IMR-90 (cell line): ENCODE data around the gene SPATA13. TPM values are rescaled to one million over a fixed set of nuclear protein-coding genes. Genes with fewer than 3 reads are reported as not detected.

Experiments used
- ATAC-seq: fragments of 200-7000 bp; cut with Tn5 transposase; 2 replicates; pipeline ENCODE4 v1.9.1; 2020; ENCODE audit warnings: low read depth, mild to moderate bottlenecking, moderate library complexity
- BruUV-seq: library from RNA; stranded (reverse); fragments of 400-500 nt; replicated peaks from 2 replicates; lab custom pipeline; 2021; lab: Mats Ljungman, UMichigan
- CTCF ChIA-PET: fragments of 300-600 bp; formaldehyde crosslinking; extraction: SDS; loops from one replicate; lab custom pipeline; 2021; ENCODE audit warnings: antibody characterized with exemption; lab: Yijun Ruan, JAX
- POLR2A ChIA-PET: fragments of 300-600 bp; sonication (Branson Sonifier 250); formaldehyde crosslinking; loops from one replicate; lab custom pipeline; 2022; ENCODE audit warnings: antibody characterized with exemption; ENCODE audit not compliant: unreplicated experiment; lab: Charles Lee
- DNase-seq: peaks from one replicate; pipeline ENCODE4 v3.0.0; 2013
- H2AFZ ChIP-seq: replicated peaks from 2 replicates; pipeline ENCODE3; 2013; ENCODE audit warnings: low read length, mild to moderate bottlenecking; ENCODE audit not compliant: poor library complexity
- H2AK5ac ChIP-seq: 2 replicates; pipeline ENCODE4 v1.6.1; 2013; ENCODE audit warnings: low read depth, low read length, inconsistent platforms
- H2AK9ac ChIP-seq: replicated peaks from 2 replicates; pipeline ENCODE3; 2013; ENCODE audit warnings: mild to moderate bottlenecking, low read depth, low read length, moderate library complexity; ENCODE audit not compliant: poor library complexity
- H2BK120ac ChIP-seq: 2 replicates; pipeline ENCODE4 v1.6.1; 2013; ENCODE audit warnings: low read depth, low read length, inconsistent platforms
- H2BK15ac ChIP-seq: 3 replicates; pipeline ENCODE4 v1.6.1; 2013; ENCODE audit warnings: low read depth, low read length, inconsistent platforms
- H2BK20ac ChIP-seq: 2 replicates; pipeline ENCODE4 v1.6.1; 2013; ENCODE audit warnings: low read depth, mild to moderate bottlenecking, inconsistent platforms, low read length, moderate library complexity
- H2BK5ac ChIP-seq: 2 replicates; pipeline ENCODE4 v1.6.1; 2013; ENCODE audit warnings: mild to moderate bottlenecking, low read depth, low read length, inconsistent platforms; ENCODE audit not compliant: poor library complexity, severe bottlenecking
- H3K14ac ChIP-seq: replicated peaks from 2 replicates; pipeline ENCODE4 v1.6.1; 2013; ENCODE audit warnings: low read depth, low read length, inconsistent platforms
- H3K18ac ChIP-seq: 2 replicates; pipeline ENCODE4 v1.6.1; 2013; ENCODE audit warnings: low read depth, low read length, control low read depth
- H3K23ac ChIP-seq: 2 replicates; pipeline ENCODE4 v1.6.1; 2013; ENCODE audit warnings: low read depth, low read length, inconsistent platforms
- H3K27ac ChIP-seq: 2 replicates; pipeline ENCODE4 v1.5.1; 2013; ENCODE audit warnings: mild to moderate bottlenecking, control low read depth, low read length; ENCODE audit not compliant: insufficient read depth
- H3K27me3 ChIP-seq: 2 replicates; pipeline ENCODE4 v1.6.1; 2013; ENCODE audit warnings: low read length; ENCODE audit not compliant: control insufficient read depth, insufficient read depth
- H3K36me3 ChIP-seq: 2 replicates; pipeline ENCODE4 v1.6.1; 2013; ENCODE audit warnings: low read length, mixed read lengths; ENCODE audit not compliant: control insufficient read depth, insufficient read depth
- H3K4ac ChIP-seq: 2 replicates; pipeline ENCODE4 v1.6.1; 2013; ENCODE audit warnings: low read depth, low read length, inconsistent platforms
- H3K4me1 ChIP-seq: 2 replicates; pipeline ENCODE4 v1.6.1; 2013; ENCODE audit warnings: low read length, mixed read lengths; ENCODE audit not compliant: control insufficient read depth, insufficient read depth
- H3K4me2 ChIP-seq: 2 replicates; pipeline ENCODE4 v1.6.1; 2013; ENCODE audit warnings: low read depth, mild to moderate bottlenecking, control low read depth, low read length, moderate library complexity
- H3K4me3 ChIP-seq: 2 replicates; pipeline ENCODE4 v1.5.1; 2013; ENCODE audit warnings: low read depth, mild to moderate bottlenecking, control low read depth, low read length, moderate library complexity; ENCODE audit not compliant: insufficient read depth
- H3K56ac ChIP-seq: 2 replicates; pipeline ENCODE4 v1.6.1; 2013; ENCODE audit warnings: low read length, inconsistent platforms; ENCODE audit not compliant: insufficient read depth; ENCODE audit errors: extremely low read depth
- H3K79me1 ChIP-seq, 2 experiments: 2 replicates each; pipeline ENCODE4 v1.6.1; 2013; ENCODE audit warnings: low read length in 2 of 2, inconsistent platforms in 1 of 2, low read depth in 1 of 2
- H3K9ac ChIP-seq: 2 replicates; pipeline ENCODE4 v1.6.1; 2013; ENCODE audit warnings: low read depth, low read length, control low read depth
- H3K9me1 ChIP-seq: 2 replicates; pipeline ENCODE4 v1.6.1; 2013; ENCODE audit warnings: low read length, inconsistent platforms; ENCODE audit not compliant: insufficient read depth
- H3K9me3 ChIP-seq: 2 replicates; pipeline ENCODE4 v1.6.1; 2013; ENCODE audit warnings: low read length; ENCODE audit not compliant: control insufficient read depth, insufficient read depth
- H4K20me1 ChIP-seq: 2 replicates; pipeline ENCODE4 v1.6.1; 2013; ENCODE audit warnings: low read length, inconsistent platforms; ENCODE audit not compliant: insufficient read depth
- H4K5ac ChIP-seq: 2 replicates; pipeline ENCODE4 v1.6.1; 2013; ENCODE audit warnings: mild to moderate bottlenecking, low read depth, low read length, control low read depth
- H4K8ac ChIP-seq, 2 experiments: 2 replicates each; pipeline ENCODE4 v1.6.1; 2013; ENCODE audit warnings: low read depth in 2 of 2, low read length in 2 of 2, control low read depth in 1 of 2, inconsistent platforms in 1 of 2
- H4K91ac ChIP-seq: 2 replicates; pipeline ENCODE4 v1.6.1; 2013; ENCODE audit warnings: low read depth, low read length, inconsistent platforms; ENCODE audit not compliant: insufficient read depth
- BHLHE40 ChIP-seq: fragments of 150-350 bp; IDR thresholded peaks from 2 replicates; pipeline ENCODE4 v1.6.1; 2016; ENCODE audit warnings: mild to moderate bottlenecking, low read depth, low read length
- CEBPB ChIP-seq: IDR thresholded peaks from 2 replicates; pipeline ENCODE4 v1.6.1; 2012; ENCODE audit warnings: low read depth, low read length, improper control_type of control experiment
- CHD1 ChIP-seq: IDR thresholded peaks from 2 replicates; pipeline ENCODE4 v1.6.1; 2012; ENCODE audit warnings: low read depth, low read length, improper control_type of control experiment
- FOS ChIP-seq: fragments of 150-350 bp; IDR thresholded peaks from 2 replicates; pipeline ENCODE4 v1.6.1; 2016; ENCODE audit warnings: low read depth, low read length
- MAFK ChIP-seq: IDR thresholded peaks from 2 replicates; pipeline ENCODE4 v1.6.1; 2012; ENCODE audit warnings: low read depth, low read length, improper control_type of control experiment
- MAZ ChIP-seq: IDR thresholded peaks from 2 replicates; pipeline ENCODE4 v1.6.1; 2012; ENCODE audit warnings: low read depth, mild to moderate bottlenecking, low read length, improper control_type of control experiment, moderate library complexity, borderline replicate concordance
- MXI1 ChIP-seq: IDR thresholded peaks from 2 replicates; pipeline ENCODE4 v1.6.1; 2012; ENCODE audit warnings: low read depth, mild to moderate bottlenecking, low read length, moderate library complexity, borderline replicate concordance
- NFE2L2 ChIP-seq: fragments of 150-350 bp; IDR thresholded peaks from 2 replicates; pipeline ENCODE4 v1.6.1; 2016; ENCODE audit warnings: low read depth, mild to moderate bottlenecking, low read length
- POLR2A ChIP-seq: IDR thresholded peaks from 2 replicates; pipeline ENCODE4 v1.6.1; 2012; ENCODE audit warnings: mild to moderate bottlenecking, low read depth, low read length
- RAD21 ChIP-seq: IDR thresholded peaks from 2 replicates; pipeline ENCODE4 v1.6.1; 2012; ENCODE audit warnings: low read length, improper control_type of control experiment
- RCOR1 ChIP-seq: IDR thresholded peaks from 2 replicates; pipeline ENCODE4 v1.6.1; 2012; ENCODE audit warnings: mild to moderate bottlenecking, low read length, improper control_type of control experiment; ENCODE audit not compliant: insufficient replicate concordance
- RFX5 ChIP-seq: IDR thresholded peaks from 2 replicates; pipeline ENCODE4 v1.8.0; 2012; ENCODE audit warnings: low read depth, mild to moderate bottlenecking, low read length, moderate library complexity
- SMC3 ChIP-seq: fragments of 150-350 bp; IDR thresholded peaks from 2 replicates; pipeline ENCODE4 v1.6.1; 2016; ENCODE audit warnings: low read depth, mild to moderate bottlenecking, antibody characterized with exemption, low read length, moderate library complexity
- WGBS, 2 experiments: methylation state at CpG; one replicate each; pipeline versions ENCODE4 v1.1.5 to v1.1.7; 2013; ENCODE audit warnings: missing lambda C conversion rate in 2 of 2; ENCODE audit not compliant: insufficient read length in 1 of 2; ENCODE audit errors: extremely low coverage in 2 of 2; 5-methylcytosine and 5-hydroxymethylcytosine counted together
- dilution Hi-C: fragments of 300-500 bp; cut with HindIII; formaldehyde crosslinking; loops from one replicate; pipeline ENCODE4 v1.14.3; 2018; ENCODE audit warnings: low sequenced_read_pairs; ENCODE audit not compliant: unreplicated experiment
- in situ Hi-C: fragments of 300-500 bp; cut with MboI; formaldehyde crosslinking; loops from 3 replicates; pipeline ENCODE4 v1.14.3; 2019; ENCODE audit warnings: low sequenced_read_pairs, inconsistent platforms, mixed read lengths
- intact Hi-C: fragments of 100-400 bp; cut with micrococcal nuclease; formaldehyde crosslinking; loops from 2 replicates; pipeline ENCODE4 v1.10.0; 2022
- polyA plus RNA-seq, 3 experiments: library from polyadenylated mRNA; depleted of rRNA; stranded (reverse); fragments of >200 nt; gene quantifications; 2 replicates each; pipeline ENCODE4 v1.2.3, GENCODE V29; 2012; ENCODE audit warnings: low replicate concordance in 1 of 3
- total RNA-seq: library from RNA; depleted of rRNA; stranded (reverse); fragments of >200 nt; gene quantifications from 2 replicates; pipeline ENCODE4 v1.2.3, GENCODE V29; 2012
- TF ChIP-seq, protein P1 (sequence below): fragments of 150-350 bp; IDR thresholded peaks from 2 replicates; pipeline ENCODE4 v1.6.1; 2016; ENCODE audit warnings: low read depth, mild to moderate bottlenecking, low read length, moderate library complexity, borderline replicate concordance
- TF ChIP-seq, protein P2 (sequence below): conservative IDR thresholded peaks from 2 replicates; pipeline ENCODE4 v1.5.1; 2012; ENCODE audit warnings: mild to moderate bottlenecking, low read depth, low read length, improper control_type of control experiment

Gene SPATA13
- total and polyA plus RNA-seq, 2 of the 4 experiments (the other 2 are of a cell fraction): 10.5 to 12.5 TPM

DNA sequence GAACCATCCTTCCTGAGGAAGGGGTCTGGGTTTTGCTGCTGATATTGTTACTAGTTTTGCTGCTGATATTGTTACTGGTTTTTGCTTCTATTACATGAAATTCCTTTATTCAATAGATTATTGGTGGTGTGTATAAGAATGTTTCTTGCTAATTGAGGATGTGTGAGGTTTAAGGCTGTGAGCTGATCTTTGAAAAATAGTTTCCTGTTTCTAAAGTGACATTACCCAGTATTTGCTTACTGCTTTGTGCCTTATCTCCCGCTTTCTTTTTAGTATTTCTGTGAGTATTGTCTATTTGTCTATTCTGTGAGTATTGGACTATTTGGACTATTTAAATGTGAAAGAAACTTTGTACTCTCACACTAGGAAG lies 110.7 kb downstream of the SPATA13 start:
- peak overlapping the region; percentile 89; the same call in 1 of the 2 replicates for H2BK20ac ChIP-seq
- POLR2A ChIA-PET: interaction anchor here (1.0 kb wide), 1 partner anchor 11 kb away, joined by 3 read pairs; no protein-coding TSS in a partner anchor
- H2BK120ac ChIP-seq: peak overlapping the region; percentile 83; the same call in 1 of the 2 replicates
- peaks cover 14% of the 10 kb centered on the region; the same call in 1 of the 2 replicates for H3K9me1 ChIP-seq
- H3K23ac ChIP-seq: peak overlapping the region; percentile 98
- no peak overlapping the region for H2AK5ac ChIP-seq
- H3K9ac ChIP-seq: peak overlapping the region; percentile 45; the same call in 1 of the 2 replicates
- in situ Hi-C loops (no loop called here), intact Hi-C loops (no loop called here), dilution Hi-C loops (no loop called here)
- H2AK9ac ChIP-seq: no peak overlapping the region
- H3K9me3 ChIP-seq: no peaks in the 10 kb centered on the region
- no peak overlapping the region; the same call in 1 of the 2 replicates for H3K27ac ChIP-seq
- peak overlapping the region; percentile 84; the same call in 1 of the 2 replicates for H3K18ac ChIP-seq
- peak overlapping the region; percentile 51; the same call in 1 of the 2 replicates for H3K4me3 ChIP-seq
- peak overlapping the region; percentile 79; the same call in 1 of the 2 replicates for H3K4ac ChIP-seq
- CTCF ChIA-PET: interaction anchor here (0.7 to 1.1 kb wide), 3 partner anchors 17 to 1005 kb away, joined by 3 to 4 read pairs (median 3); no protein-coding TSS in a partner anchor
- peak overlapping the region; percentile 7; the same call in 1 of the 2 replicates for H4K5ac ChIP-seq
- peak overlapping the region; percentile 92 for H2AFZ ChIP-seq
- H3K27me3 ChIP-seq: no peaks in the 10 kb centered on the region
- BruUV-seq: no TSS peak
- peak overlapping the region; percentile 86; the same call in 1 of the 2 replicates for H3K14ac ChIP-seq
- DNase-seq (no peak), ATAC-seq (no peak)
- peak overlapping the region; percentile 11 to 44; a peak in 1 of 4 replicates for H4K8ac ChIP-seq
- no peak overlapping the region for H4K91ac ChIP-seq
- no CpG with 5 or more reads among the region's 1 CpG for WGBS, 2 experiments
- H3K36me3 ChIP-seq: no peaks in the 10 kb centered on the region
- H3K4me2 ChIP-seq: peak overlapping the region; percentile 99
- 0 out of 2 replicates have a peak overlapping the region, but pooled peaks have one; percentile 37 for H3K56ac ChIP-seq
- H3K79me1 ChIP-seq: peaks cover 30 to 63% of the 10 kb centered on the region in 2 experiments; a peak in 3 of 4 replicates
- 0 out of 2 replicates have a peak, but pooled peaks cover 2% of the 10 kb centered on the region for H4K20me1 ChIP-seq
- H2BK15ac ChIP-seq: 0 out of 3 replicates have a peak overlapping the region, but pooled peaks have one; percentile 87
- H2BK5ac ChIP-seq: peak overlapping the region; percentile 61
- peaks cover 18% of the 10 kb centered on the region for H3K4me1 ChIP-seq
- TF ChIP-seq FOS (no peak), NFE2L2 (no peak), RAD21 (no peak), RFX5 (no peak), POLR2A (no peak), MXI1 (no peak), MAFK (no peak), RCOR1 (no peak), BHLHE40 (no peak), CHD1 (no peak), CEBPB (no peak), MAZ (no peak), SMC3 (no peak)
- TF ChIP-seq, protein P1, sequence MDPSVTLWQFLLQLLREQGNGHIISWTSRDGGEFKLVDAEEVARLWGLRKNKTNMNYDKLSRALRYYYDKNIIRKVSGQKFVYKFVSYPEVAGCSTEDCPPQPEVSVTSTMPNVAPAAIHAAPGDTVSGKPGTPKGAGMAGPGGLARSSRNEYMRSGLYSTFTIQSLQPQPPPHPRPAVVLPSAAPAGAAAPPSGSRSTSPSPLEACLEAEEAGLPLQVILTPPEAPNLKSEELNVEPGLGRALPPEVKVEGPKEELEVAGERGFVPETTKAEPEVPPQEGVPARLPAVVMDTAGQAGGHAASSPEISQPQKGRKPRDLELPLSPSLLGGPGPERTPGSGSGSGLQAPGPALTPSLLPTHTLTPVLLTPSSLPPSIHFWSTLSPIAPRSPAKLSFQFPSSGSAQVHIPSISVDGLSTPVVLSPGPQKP: no peak
- TF ChIP-seq, protein P2, sequence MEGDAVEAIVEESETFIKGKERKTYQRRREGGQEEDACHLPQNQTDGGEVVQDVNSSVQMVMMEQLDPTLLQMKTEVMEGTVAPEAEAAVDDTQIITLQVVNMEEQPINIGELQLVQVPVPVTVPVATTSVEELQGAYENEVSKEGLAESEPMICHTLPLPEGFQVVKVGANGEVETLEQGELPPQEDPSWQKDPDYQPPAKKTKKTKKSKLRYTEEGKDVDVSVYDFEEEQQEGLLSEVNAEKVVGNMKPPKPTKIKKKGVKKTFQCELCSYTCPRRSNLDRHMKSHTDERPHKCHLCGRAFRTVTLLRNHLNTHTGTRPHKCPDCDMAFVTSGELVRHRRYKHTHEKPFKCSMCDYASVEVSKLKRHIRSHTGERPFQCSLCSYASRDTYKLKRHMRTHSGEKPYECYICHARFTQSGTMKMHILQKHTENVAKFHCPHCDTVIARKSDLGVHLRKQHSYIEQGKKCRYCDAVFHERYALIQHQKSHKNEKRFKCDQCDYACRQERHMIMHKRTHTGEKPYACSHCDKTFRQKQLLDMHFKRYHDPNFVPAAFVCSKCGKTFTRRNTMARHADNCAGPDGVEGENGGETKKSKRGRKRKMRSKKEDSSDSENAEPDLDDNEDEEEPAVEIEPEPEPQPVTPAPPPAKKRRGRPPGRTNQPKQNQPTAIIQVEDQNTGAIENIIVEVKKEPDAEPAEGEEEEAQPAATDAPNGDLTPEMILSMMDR: no peak
